ENCODE measurements around the gene RNU7-1. TPM values are rescaled to one million over a fixed set of nuclear protein-coding genes. Genes with fewer than 3 reads are reported as not detected.

The RNU7-1 gene
- total and polyA plus RNA-seq, 2 of the 4 experiments (the other 2 are of a cell fraction), result not detected

GRCh38 chr12:6957741-6958608 is 14.4 kb downstream of the RNU7-1 start:
- no peak overlapping the region for H2AK9ac ChIP-seq (replicated peaks; ENCODE audit: low read depth, low read length, poor library complexity)
- in situ Hi-C loops (cut with MboI; ENCODE audit: low sequenced_read_pairs) (no loop called here), intact Hi-C loops (cut with micrococcal nuclease) (no loop called here), dilution Hi-C loops (cut with HindIII; ENCODE audit: low sequenced_read_pairs, unreplicated experiment) (no loop called here)
- no peaks in the 10 kb centered on the region for H3K79me1 ChIP-seq (ENCODE audit: low read depth in 1 of 2, low read length in 2 of 2)
- no peak overlapping the region for H2BK15ac ChIP-seq (ENCODE audit: low read depth, low read length)
- H2AK5ac ChIP-seq (ENCODE audit: low read depth, low read length), result no peak overlapping the region
- H3K27ac ChIP-seq (ENCODE audit: insufficient read depth, low read length), result no peak overlapping the region
- peaks cover 6% of the 10 kb centered on the region; the same call in 1 of the 2 replicates for H3K4me1 ChIP-seq (ENCODE audit: control insufficient read depth, insufficient read depth, low read length)
- H3K56ac ChIP-seq (ENCODE audit: extremely low read depth, insufficient read depth, low read length), result no peak overlapping the region
- CTCF ChIA-PET, result no interaction called here
- H2BK20ac ChIP-seq (ENCODE audit: low read depth, low read length), result no peak overlapping the region
- ATAC-seq (ENCODE audit: low read depth) (no peak), DNase-seq (no peak)
- H3K4ac ChIP-seq (ENCODE audit: low read depth, low read length), result no peak overlapping the region
- no peak overlapping the region for H3K23ac ChIP-seq (ENCODE audit: low read depth, low read length)
- no peak overlapping the region for H4K5ac ChIP-seq (ENCODE audit: low read depth, low read length)
- no peak for TF ChIP-seq RAD21 (IDR thresholded peaks at IDR 0.05; ENCODE audit: low read length)
- no peak for TF ChIP-seq CEBPB (IDR thresholded peaks at IDR 0.05; ENCODE audit: low read depth, low read length)
- TF ChIP-seq MXI1 (IDR thresholded peaks at IDR 0.05; ENCODE audit: borderline replicate concordance, low read depth, low read length), result no peak
- no peak for TF ChIP-seq CTCF (conservative IDR thresholded peaks at IDR 0.05; ENCODE audit: low read depth, low read length)
- no peak for TF ChIP-seq RCOR1 (IDR thresholded peaks at IDR 0.05; ENCODE audit: insufficient replicate concordance, low read length)
- no peak overlapping the region for H3K14ac ChIP-seq (replicated peaks; ENCODE audit: low read depth, low read length)
- no peak overlapping the region for H3K4me2 ChIP-seq (ENCODE audit: low read depth, low read length)
- no peaks in the 10 kb centered on the region for H3K9me1 ChIP-seq (ENCODE audit: insufficient read depth, low read length)
- no peak overlapping the region for H4K8ac ChIP-seq (ENCODE audit: low read depth in 2 of 2, low read length in 2 of 2)
- H2BK5ac ChIP-seq (ENCODE audit: low read depth, low read length, poor library complexity, severe bottlenecking), result no peak overlapping the region
- no peaks in the 10 kb centered on the region for H4K20me1 ChIP-seq (ENCODE audit: insufficient read depth, low read length)
- no TSS peak for BruUV-seq (replicated peaks)
- no peaks in the 10 kb centered on the region for H3K36me3 ChIP-seq (ENCODE audit: control insufficient read depth, insufficient read depth, low read length)
- peak overlapping the region; percentile 23 for H2AFZ ChIP-seq (replicated peaks; ENCODE audit: low read length, poor library complexity)
- H4K91ac ChIP-seq (ENCODE audit: insufficient read depth, low read depth, low read length), result no peak overlapping the region
- H3K18ac ChIP-seq (ENCODE audit: low read depth, low read length), result no peak overlapping the region
- no peak overlapping the region for H3K4me3 ChIP-seq (ENCODE audit: insufficient read depth, low read depth, low read length)
- no peak overlapping the region for H2BK120ac ChIP-seq (ENCODE audit: low read depth, low read length)
- H3K27me3 ChIP-seq (ENCODE audit: control insufficient read depth, insufficient read depth, low read length), result no peaks in the 10 kb centered on the region
- 83% methylated on average over 13 of the region's 28 CpGs; no CpG with 5 or more reads in 1 of the 2 experiments for WGBS, 2 experiments (ENCODE audit: extremely low coverage in 2 of 2, insufficient read length in 1 of 2)
- POLR2A ChIA-PET (ENCODE audit: unreplicated experiment), result no interaction called here
- no peak overlapping the region for H3K9ac ChIP-seq (ENCODE audit: low read depth, low read length)
- H3K9me3 ChIP-seq (ENCODE audit: control insufficient read depth, insufficient read depth, low read length), result no peaks in the 10 kb centered on the region

Measured in IMR-90 (cell line).